Spleen (tissue), 7 donors: ENCODE measurements around the gene POLR2F.

Experiments used
- CTCF ChIP-seq, 11 experiments: fragments of 200-600 bp in 7 of 11; fragments of 450-650 bp in 4 of 11; sonication (generic) in 4 of 11; IDR thresholded peaks in 8 of 11; conservative IDR thresholded peaks in 3 of 11; 1 replicate in 7 of 11; 2 replicates in 4 of 11; pipeline versions ENCODE4 v1.4.0 to v1.8.0; 2016 to 2021; ENCODE audit warnings: antibody characterized with exemption in 11 of 11, inconsistent platforms in 4 of 11, mild to moderate bottlenecking in 1 of 11
- POLR2A ChIP-seq, 3 donors: fragments of 450-650 bp; IDR thresholded peaks; one replicate each; pipeline ENCODE4 v1.5.1; 2017; ENCODE audit warnings: antibody characterized with exemption in 3 of 3, mild to moderate bottlenecking in 1 of 3
- POLR2AphosphoS5 ChIP-seq, 3 donors: sonication (generic); formaldehyde crosslinking; IDR thresholded peaks; one replicate each; pipeline ENCODE4 v1.5.1; 2017; ENCODE audit warnings: antibody characterized with exemption in 3 of 3
- donor health status: DM: no; HTN: no; CAD: no; lungs with moderate emphysema.
- donor health status: DM: no; HTN: no; CAD: no.
- donor health status: DM: no; HTN: no; CAD: no.

GRCh38 chr22:37999236-37999635, 45.7 kb downstream of the POLR2F start:
- no peak for TF ChIP-seq CTCF (IDR thresholded peaks at IDR 0.05 in 8 of 11, conservative IDR thresholded peaks at IDR 0.05 in 3 of 11)
- no peak for TF ChIP-seq POLR2A (IDR thresholded peaks at IDR 0.05)
- no peak for TF ChIP-seq POLR2AphosphoS5 (IDR thresholded peaks at IDR 0.05)
